HG02852 (cell line): ENCODE data around the gene POLR1G.

Experiments
- ATAC-seq: cut with Tn5 transposase; IDR thresholded peaks from one replicate; pipeline ENCODE4 v1.9.1; 2021; ENCODE audit warnings: mild to moderate bottlenecking, moderate library complexity; ENCODE audit not compliant: unreplicated experiment

The POLR1G gene, protein sequence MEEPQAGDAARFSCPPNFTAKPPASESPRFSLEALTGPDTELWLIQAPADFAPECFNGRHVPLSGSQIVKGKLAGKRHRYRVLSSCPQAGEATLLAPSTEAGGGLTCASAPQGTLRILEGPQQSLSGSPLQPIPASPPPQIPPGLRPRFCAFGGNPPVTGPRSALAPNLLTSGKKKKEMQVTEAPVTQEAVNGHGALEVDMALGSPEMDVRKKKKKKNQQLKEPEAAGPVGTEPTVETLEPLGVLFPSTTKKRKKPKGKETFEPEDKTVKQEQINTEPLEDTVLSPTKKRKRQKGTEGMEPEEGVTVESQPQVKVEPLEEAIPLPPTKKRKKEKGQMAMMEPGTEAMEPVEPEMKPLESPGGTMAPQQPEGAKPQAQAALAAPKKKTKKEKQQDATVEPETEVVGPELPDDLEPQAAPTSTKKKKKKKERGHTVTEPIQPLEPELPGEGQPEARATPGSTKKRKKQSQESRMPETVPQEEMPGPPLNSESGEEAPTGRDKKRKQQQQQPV

DNA sequence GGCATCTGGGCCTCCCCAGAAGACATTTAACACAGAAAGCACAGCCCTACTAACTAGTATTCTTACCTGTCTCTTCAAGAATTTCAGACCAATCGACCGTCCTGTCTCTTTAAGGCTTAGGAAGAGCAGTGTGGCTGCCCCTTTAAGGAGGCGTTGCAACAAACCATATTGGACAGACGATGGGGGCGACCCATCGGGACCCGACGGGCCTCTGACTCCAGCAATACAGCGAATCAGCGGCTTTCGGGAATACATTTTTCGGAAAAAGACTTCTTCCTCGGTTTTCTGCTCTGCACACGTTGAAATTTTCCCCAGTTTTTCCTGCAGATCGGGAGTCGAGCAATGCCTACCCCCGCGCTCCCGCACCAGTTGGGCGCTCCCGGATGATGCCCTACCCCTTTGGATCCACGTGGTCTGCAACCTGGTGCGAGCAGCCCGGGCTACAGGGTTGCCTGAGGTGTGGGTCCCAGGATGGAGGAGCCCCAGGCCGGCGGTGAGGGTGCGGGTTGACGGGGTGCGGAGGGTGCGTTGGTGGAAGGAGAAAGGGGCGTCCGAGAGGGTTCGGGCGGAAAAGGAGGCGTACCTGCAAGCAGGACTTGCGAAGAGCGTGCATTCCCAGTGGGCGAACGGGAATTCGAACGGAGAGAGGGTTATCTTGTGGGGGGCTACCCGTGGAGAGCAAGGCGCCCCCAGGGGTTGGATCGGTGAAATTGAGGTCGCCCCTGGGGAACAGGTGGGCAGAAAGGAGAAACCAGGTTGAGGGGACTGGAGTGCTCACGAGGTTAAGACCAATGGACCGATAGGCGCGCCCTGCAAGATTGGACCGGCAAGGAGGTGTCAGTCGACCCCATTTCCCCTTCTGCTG lies at the start of gene POLR1G:
TSS of gene POLR1G (plus strand) at position 419 of the 865 bp plus-strand sequence. CDS start at position 472, 53 bp downstream.
- peak; percentile 70 for ATAC-seq

DNA sequence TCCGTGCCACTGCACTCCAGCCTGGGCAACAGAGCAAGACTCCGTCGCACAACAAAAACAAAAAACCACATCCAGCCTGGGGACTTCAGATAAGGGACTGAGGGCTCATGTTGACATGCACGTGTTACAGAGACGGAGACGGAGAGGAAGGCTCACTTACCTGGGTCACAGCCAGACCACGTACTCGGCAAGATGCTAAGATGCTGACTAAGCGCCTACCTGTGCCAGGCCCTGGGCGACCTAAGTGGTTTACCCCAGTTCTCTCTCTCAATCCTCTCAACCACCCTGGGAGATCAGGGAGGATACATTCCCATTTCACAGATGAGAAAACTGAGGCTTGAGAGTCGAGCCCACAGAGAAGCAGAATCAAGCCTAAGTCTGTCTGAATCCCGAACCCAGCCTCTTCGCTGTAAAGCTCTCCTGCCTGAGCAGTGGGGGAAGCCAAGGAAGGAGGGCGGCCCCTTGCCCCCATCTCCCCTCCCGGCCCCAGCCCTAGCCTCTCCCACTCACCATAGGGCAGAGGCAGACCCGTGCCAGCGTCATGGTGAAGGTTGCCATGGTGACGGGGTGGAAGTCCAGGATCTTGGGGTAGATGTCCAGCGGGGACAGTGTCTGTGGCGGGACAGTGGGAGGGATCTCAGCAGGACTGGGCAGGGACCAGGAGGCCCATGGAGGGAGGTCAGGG lies 49.5 kb upstream of the POLR1G start:
- no peak for ATAC-seq

DNA sequence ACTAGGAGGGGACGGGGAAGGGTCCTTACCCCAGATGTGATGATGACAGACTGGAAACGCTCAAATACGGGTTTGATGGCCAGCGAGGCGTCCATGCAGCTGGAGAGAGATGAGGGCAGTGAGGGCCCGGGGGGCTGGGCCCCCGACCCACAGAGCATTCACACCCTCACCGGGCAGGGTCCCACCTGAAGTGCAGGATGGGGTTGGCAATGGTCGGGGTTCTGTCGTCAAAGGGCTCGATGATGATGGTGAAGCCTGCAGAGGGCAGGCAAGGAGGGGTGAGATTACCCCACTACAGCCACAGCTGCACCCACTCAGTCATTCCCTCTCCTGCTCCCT lies 49.0 kb upstream of the POLR1G start:
- ATAC-seq: no peak

- no peak for ATAC-seq
These were observed 48.1 kb upstream of the POLR1G start for GRCh38 chr19:45358213-45358792.

GRCh38 chr19:45361608-45362007 lies 44.8 kb upstream of the POLR1G start:
- ATAC-seq: no peak

GRCh38 chr19:45362291-45362690 lies 44.2 kb upstream of the POLR1G start:
- ATAC-seq: no peak

GRCh38 chr19:45363861-45364459 lies 42.5 kb upstream of the POLR1G start:
- no peak for ATAC-seq

DNA sequence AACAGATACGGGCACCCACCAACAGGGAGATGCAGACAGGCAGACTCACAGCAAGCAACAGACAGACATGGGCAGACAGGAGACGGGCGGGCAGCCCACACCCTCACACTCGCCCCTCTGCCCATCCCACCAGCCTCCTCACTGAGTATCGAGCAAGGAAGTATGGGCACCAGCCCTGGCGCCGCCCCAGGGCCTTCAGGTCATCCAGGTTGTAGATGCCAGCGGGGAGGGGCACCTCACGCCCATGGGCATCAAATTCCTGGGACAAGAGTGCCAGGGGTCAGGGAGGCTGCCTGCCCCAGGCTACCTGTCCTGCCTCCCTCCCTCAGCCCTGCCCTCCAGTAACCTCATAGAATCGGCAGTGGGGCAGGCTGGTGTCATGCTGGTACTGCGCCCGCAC lies 41.7 kb upstream of the POLR1G start:
- ATAC-seq: no peak

- no peak for ATAC-seq
These were observed 38.3 kb upstream of the POLR1G start for GRCh38 chr19:45368127-45368526.

- no peak for ATAC-seq
These were observed 37.6 kb upstream of the POLR1G start for GRCh38 chr19:45368737-45369340.

- peak; percentile 96 for ATAC-seq
These were observed 35.8 kb upstream of the POLR1G start, which contains the start of gene ERCC2 for GRCh38 chr19:45370410-45371204. Gene ERCC2, minus strand, starts transcription at chr19:45370573. Its CDS starts 33 bp downstream, at chr19:45370540.

DNA sequence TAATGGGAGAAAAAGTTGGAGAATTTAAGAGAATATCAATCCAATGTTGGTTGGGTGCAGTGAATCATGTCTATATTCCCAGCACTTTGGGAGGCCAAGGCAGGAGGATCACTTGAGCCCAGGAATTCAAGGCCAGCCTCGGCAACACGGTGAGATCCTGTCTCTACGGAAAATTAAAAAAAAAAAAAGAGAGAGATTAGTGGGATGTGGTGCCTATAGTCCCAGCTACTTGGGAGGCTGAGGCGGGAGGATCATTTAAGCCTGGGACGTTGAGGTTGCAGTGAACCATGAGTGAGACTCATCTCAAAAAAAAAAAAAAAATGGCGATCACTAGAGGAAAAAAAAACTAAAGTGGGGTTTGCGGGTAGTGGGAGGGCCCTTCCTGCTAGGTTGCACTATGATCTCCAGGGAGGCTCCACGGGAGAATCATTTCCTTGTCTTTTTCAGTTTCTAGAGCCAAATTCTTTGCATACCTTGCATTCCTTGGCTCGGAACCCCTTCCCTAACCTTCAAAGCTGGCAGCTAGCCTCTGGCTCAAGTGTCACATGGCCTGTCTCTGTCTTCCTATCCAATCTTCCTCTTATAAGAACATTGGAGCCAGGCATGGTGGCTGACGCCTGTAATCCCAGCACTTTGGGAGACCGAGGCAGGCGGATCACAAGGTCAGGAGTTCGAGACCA lies 30.3 kb upstream of the POLR1G start:
- no peak for ATAC-seq

GRCh38 chr19:45380107-45380506 lies 26.3 kb upstream of the POLR1G start:
- ATAC-seq: no peak

- no peak for ATAC-seq
These were observed 24.0 kb upstream of the POLR1G start for GRCh38 chr19:45382426-45382825.

DNA sequence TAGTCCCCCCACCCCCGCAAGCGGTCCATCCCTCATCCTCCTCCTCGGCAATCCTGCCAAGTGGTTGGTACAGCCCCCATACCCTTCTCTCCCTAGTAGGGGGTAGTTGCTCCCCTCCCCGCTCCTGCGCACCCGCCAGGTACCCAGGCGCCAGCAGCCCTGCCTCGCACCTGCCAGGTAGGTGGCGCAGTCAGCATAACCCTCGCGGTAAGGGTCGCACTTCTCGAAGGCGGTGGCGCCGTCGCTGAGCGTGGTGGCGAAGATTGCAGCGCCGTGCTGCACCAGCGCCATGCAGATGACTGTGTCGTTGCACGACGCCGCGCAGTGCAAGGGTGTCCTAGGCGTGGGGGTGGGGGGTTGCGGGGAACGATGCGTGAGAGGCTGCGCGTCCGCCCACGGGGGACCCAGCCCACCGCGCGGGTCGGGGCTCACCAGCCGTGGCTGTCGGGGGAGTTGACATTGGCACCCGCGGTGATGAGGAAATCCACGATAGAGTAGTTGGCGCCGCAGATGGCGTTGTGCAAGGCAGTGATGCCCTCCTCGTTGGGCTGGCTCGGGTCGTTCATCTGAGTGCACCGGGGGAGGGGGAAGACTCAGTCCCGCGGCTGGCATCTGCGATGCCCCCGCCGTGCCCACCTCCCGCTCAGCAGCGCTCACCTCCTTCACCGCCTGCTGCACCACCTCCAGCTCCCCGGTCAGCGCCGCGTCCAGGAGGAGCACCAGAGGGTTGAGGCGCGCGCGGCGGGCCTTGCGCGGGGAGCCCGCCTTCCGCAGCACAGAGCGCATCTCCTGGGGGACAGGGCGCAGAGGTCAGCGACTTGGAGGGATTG lies 20.8 kb upstream of the POLR1G start:
- no peak for ATAC-seq

- ATAC-seq: no peak
These were observed 15.1 kb upstream of the POLR1G start for GRCh38 chr19:45391346-45391745.

- no peak for ATAC-seq
These were observed 14.4 kb upstream of the POLR1G start for GRCh38 chr19:45391871-45392665.
